GM18526 (cell line): ENCODE measurements around the gene ADAMTS9.

Experiments
- POLR2A ChIP-seq: IDR thresholded peaks from 3 replicates; pipeline ENCODE4 v1.6.1; 2011; ENCODE audit not compliant: insufficient read length; ENCODE audit errors: extremely low read depth

Gene ADAMTS9, protein sequence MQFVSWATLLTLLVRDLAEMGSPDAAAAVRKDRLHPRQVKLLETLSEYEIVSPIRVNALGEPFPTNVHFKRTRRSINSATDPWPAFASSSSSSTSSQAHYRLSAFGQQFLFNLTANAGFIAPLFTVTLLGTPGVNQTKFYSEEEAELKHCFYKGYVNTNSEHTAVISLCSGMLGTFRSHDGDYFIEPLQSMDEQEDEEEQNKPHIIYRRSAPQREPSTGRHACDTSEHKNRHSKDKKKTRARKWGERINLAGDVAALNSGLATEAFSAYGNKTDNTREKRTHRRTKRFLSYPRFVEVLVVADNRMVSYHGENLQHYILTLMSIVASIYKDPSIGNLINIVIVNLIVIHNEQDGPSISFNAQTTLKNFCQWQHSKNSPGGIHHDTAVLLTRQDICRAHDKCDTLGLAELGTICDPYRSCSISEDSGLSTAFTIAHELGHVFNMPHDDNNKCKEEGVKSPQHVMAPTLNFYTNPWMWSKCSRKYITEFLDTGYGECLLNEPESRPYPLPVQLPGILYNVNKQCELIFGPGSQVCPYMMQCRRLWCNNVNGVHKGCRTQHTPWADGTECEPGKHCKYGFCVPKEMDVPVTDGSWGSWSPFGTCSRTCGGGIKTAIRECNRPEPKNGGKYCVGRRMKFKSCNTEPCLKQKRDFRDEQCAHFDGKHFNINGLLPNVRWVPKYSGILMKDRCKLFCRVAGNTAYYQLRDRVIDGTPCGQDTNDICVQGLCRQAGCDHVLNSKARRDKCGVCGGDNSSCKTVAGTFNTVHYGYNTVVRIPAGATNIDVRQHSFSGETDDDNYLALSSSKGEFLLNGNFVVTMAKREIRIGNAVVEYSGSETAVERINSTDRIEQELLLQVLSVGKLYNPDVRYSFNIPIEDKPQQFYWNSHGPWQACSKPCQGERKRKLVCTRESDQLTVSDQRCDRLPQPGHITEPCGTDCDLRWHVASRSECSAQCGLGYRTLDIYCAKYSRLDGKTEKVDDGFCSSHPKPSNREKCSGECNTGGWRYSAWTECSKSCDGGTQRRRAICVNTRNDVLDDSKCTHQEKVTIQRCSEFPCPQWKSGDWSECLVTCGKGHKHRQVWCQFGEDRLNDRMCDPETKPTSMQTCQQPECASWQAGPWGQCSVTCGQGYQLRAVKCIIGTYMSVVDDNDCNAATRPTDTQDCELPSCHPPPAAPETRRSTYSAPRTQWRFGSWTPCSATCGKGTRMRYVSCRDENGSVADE (N-terminal part only)

DNA sequence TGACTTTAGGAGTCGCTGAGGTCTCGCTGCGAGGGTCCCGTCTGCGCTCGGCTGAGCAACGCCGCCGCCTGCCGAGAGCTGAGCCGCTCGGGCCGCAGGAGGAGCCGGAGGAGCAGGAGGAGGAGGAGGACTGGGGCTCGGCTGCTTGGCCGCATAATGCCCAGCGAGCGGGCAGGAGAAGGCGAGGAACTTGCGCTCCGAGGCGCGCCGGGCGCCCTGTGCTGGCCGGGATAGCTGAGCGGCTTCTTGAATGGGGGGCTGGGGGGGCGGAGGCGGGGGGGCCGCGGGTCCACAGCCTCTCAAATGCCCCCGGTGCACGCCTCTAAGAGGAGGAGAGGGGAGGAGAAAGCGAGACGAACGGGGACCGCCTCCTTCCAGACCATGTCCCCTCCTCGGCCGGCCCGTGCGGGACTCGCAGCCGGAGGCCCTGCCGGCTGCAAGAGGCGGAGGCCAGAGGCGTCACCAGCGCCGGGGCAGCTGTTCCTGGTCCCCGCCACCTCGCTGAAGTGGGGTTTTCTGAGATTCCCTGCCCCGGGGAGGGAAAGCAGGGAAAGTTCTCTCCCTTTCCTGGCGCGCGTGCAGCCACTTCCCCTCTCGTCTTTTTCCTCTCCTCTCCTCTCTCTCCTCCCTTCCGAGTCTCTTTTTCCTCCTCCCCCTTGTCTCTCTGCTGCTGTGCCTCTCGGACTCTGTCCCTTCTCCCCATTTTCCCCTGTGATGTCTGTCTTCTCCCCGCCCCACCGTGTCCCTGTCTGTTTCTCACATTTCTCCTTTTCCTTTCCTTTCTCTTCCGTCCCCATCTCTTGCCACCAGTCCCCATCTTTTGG, at the start of gene ADAMTS9:
Gene ADAMTS9 (minus strand): TSS at position 220 of the 824 bp plus-strand sequence. CDS start 343 bp downstream, outside the sequence.
- TF ChIP-seq POLR2A = no peak

DNA sequence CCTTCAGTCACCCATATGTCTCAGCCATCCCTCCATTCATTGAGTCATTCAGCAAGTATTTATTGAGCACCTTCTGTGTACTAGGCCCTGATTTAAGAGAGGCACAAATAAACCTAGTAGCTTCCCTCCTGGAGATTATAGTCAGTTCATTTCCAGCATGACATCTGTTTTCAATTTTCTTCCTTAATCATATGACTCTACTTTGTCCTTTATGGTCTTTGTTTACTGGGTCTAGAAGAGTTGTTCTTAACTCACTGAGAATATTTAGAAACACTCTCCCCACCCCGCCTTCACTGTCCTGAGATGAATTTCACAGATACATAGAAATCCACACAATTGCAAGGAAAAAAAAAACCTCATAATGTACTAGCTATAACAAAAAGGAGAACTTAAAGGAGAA, 44.8 kb upstream of the ADAMTS9 start:
- TF ChIP-seq POLR2A = no peak

DNA sequence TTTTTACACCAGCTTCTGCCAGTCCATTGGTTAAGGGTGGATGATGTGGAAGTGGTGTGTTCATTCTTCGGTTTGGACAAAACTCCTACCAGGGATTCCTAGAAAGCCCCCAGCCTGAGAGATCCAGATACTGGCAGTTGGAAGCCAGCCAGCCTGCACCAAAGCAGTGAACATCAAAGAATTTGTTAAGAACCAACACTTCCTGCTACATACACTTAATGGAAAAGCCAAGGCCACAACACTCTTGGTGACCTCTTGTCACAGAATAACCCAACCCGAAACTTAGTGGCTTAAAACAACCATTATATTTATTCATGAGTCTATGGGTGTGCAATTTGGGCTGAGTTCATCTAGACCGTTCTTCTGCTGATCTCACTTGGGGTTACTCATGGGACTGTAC, 42.9 kb upstream of the ADAMTS9 start:
- no peak for TF ChIP-seq POLR2A

DNA sequence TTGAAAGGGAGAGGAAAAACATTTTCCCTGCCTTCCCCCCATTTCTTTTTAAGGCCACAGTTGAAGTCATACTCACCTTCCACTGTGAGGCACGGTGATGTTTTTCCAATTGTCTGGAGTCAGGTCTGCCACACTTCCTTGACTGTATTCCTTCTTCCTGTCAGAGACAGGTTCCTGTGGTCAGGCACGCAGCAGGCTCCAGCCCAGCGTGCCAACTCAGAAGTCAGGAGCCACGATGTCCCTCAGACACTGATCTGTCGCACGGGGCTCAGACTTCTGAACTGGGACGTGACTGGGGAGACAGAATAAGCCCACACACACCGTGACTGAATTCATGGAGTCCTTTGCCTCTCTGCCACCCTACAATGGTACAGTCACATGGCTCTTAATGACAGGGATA, 41.2 kb upstream of the ADAMTS9 start:
- TF ChIP-seq POLR2A = no peak

DNA sequence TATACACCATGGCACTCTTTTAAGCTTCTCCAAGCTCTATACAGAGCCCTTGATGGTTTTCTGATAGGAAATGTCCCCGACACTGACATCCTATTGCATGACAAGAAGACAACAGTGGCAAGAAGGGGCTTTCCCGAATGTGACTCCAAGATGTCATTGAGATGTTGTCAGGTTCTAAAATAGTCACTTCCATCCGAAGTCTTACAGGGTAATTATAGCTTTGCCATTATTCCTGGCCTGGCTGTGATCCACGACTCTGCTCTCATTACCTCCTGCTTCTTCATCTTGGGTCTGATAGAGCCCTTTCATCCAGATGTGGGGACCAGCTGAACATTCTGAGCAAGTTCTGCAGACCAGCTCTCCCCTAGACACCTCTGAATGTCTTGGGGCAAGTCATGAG, 40.6 kb upstream of the ADAMTS9 start:
- no peak for TF ChIP-seq POLR2A

DNA sequence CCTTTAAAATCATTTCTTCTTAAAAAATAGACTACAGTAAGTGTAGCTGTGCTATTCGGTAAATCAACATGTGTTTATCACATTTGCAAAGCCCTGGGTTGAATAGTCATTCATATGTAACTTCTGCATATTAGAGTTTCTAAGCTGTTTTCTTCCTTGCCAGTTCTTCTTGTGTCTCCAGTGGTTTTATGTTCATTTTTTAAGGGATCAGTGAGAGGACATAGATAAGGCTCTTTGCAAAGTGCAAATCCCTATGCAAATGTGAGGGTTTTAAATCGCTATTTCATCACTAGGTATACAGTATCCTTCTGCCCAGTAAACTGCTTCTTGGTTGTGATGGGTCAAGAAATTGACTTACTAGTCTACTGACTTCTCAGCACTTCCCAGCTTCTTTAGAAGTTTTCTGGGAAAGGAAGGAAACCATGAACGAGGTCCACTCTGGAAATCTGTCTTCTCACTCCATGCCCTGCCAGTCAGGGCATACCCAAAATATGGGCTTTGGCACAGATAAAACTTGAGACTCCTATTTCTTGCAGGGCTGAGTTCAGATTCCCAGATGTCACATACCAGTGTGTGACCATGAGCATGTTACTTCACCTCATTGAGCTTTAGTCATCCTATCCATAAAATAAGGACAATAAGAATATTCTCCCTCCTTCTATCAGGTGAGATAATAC, 38.8 kb upstream of the ADAMTS9 start:
- no peak for TF ChIP-seq POLR2A

DNA sequence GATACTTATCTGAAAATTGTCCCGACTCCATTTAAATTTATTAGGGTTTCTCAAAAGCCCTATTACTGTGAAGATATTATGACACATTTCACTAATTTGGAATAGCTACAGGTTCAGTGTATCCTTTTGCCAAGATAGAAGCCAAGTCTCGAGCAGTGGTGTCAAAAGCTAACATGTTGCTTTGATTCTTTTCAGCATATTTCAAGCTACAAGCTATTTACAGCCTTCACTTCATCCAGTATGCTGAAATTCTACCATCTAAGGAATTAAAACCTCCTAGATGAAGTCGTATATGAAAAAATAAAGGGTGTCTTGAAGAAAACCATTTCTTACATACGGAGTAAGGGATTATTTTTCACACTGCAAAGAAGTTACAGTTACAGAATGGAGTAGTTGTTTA, 31.2 kb upstream of the ADAMTS9 start:
- TF ChIP-seq POLR2A = no peak

DNA sequence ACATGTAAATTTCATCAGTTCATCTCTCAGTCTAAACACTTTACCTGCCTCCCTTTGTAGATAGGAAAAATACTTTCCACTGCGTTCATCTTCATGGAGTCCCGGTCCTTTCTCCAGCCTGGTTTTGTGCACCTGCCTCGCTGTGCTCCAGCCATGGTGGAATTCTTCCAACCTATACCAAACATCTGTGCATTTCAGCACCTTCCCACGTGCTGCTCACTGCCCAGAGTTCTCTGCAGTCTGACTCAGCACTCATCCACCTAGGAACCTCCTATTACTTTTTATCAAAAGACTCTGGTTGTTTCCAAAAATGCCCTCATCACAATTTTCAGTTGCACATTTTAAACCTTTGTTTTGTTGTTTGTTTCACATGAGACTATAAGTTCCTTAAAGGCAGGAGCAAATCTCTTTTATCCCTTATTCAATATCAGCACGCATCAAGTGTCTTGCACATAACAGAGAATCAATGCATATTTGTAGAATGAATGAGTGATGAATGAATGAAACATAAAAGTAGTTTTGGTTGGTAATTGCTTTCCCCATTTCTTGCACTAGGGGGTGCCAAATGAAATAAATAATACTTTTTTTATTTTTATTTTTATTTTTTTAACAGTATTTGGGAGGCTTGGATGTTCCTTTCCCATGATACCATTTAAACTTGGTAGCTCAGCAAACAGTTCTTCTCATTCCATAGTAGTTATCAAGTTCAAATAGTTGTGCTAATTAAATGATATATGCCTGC, 30.2 kb upstream of the ADAMTS9 start:
- TF ChIP-seq POLR2A = no peak

DNA sequence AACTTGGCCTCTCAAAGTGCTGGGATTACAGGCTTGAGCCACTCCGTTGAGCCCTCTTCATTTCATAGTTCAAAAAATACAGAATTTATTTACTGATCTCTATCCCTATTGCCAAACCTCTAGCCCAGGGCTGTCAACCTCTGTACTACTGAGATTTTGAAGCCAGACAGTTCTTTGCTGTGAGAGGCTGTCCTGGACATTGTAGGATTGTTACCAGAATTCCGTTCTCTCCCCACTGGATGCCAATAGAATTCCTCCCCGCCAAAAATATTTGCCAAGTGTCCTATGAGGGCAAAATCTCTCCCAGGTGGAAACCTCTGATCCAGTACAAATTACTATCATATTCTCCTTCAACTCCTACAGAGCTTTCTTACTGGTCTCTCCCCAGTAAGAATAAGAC, 29.6 kb upstream of the ADAMTS9 start:
- TF ChIP-seq POLR2A = no peak

DNA sequence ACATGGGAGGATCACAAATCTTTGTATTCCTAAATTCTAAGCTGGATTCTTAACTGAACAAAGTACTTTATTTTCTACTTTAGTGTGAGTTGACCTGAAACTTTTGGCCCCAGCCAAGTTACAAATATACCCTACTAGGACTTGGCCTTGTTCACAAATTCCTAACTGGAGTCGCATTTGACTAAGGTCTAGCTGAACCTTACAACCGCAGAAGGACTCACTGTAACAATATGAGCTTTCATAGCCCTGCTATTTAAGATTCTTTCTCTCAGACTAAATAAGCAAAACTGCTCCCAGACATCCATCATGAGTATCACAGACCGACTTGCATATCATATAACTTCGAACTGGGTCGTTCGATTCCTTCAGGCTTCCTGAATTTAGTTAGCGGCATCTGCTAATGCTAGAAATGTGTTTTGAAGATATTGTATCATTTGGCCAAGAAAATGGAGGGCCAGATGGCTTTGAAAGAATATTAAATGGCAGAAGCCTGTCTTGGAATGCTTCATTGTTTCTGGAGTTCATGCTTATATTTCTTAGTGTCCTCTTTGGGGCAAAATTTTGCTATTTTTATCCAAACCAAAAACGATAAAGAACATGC, 28.4 kb upstream of the ADAMTS9 start:
- no peak for TF ChIP-seq POLR2A

DNA sequence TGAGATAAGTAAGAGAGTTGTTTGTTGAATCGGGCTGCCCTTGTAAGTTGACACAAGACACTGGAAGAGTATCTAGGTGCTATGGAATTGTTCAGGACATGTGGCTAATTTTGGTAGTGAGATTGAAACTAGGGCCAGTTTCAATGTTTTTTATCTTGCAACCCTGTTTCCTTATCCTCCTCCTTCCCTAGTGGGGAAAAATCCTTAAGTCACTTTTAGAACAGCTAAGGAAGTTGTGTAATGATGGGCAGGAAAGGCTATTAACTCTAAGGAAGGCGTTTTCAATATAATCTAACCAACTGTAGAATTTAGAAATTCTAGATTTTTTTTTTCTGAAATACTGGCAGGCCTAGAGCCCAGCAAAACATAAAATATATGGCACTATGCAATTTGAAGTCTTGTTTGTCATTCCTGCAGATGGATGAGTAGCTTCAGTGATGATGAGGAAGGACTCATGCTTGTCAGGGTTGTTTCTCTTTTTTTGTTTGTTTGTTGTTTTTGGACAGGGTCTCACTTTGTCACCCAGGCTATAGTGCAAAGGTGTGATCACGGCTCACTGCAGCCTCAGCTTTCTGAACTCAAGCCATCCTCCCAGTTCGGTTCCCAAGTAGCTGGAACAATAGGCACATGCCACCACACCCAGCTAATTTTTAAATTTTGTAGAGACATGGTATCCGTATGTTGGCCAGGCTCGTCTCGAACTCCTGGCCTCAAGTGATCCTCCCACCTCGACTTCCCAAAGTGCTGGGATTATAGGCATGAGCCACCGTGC, 27.6 kb upstream of the ADAMTS9 start:
- TF ChIP-seq POLR2A = no peak

DNA sequence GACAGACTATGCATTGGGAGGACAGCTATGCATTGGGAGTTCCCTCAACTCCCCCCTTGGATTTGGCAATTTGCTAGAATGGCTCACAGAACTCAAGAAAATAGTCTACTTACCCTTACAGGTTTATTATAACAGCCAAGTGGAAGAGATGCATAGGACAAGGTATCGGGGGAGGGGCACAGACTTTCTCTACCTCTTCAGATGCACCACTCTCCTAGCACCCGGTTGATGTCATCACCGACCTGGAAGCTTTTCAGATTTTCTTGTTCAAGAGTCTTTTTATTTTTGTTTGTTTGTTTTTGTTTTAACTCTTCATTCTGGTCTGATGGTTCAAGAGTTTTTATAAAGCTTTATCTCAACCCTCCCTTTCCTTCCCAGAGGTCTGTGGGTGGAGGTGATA, 20.7 kb upstream of the ADAMTS9 start:
- no peak for TF ChIP-seq POLR2A
